ENCODE data around the gene FEN1.

FEN1 gene

DNA sequence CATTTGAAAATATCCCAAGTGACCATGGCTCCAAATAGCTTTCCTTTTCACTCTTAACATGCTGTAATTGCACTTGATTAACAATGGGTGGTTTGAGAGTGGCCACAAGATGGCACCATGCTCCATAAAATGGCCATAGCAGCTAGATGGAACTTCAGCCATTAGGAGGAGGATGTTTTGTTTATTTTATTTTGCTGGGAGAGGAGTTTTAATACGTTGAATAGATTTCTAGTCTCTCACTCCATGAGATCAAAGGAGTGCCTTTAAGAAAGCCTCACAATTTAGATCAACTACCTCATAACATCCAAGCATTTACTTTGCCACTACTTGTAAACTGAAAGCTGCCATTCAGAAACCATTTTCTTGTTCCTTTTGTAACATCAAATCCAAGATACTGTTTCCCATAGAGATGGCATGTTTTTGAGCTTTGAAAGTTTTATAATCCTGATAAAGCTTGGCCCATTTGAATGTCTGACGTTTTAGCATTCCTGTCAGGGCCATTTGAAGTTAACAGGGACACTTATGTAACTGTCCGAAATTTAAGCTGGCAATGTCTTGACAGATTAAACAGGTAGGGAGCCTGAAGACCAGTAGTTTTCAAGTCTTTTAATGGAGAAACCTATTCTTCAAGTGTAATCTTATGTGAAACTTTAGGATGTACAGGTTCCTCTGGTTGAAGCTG lies 4.7 kb downstream of the FEN1 start:
- peak; percentile 76 for DNase-seq

DNA sequence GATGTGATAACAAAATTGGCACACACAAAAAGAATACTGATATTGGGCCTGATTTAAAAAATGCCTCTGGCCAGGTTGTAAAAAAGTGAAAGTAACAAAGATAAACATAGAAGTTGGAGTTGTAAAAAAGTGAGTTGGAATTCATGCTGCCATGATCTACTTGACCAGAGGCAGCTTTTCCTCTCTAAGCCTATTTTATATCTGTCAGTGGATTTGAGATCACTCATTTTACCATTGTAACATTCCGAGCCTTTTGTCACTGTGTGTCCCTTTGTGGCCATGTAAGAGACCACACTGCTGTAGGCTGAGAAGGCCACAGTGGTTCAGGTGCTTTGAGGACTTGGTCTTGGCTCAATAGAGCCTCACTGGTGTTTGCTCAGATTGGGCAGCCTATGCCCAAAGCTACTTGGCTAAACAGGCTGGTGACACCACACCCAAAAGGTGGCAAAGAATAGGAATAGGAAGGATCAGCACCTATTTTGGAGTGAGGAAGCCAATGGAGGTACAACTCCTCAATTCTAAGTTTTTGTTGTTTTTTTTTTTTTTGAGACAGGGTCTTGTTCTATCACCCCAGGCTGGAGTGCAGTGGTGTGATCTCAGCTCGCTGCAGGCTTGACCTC lies 7.1 kb downstream of the FEN1 start:
- DNase-seq, result no peak

DNA sequence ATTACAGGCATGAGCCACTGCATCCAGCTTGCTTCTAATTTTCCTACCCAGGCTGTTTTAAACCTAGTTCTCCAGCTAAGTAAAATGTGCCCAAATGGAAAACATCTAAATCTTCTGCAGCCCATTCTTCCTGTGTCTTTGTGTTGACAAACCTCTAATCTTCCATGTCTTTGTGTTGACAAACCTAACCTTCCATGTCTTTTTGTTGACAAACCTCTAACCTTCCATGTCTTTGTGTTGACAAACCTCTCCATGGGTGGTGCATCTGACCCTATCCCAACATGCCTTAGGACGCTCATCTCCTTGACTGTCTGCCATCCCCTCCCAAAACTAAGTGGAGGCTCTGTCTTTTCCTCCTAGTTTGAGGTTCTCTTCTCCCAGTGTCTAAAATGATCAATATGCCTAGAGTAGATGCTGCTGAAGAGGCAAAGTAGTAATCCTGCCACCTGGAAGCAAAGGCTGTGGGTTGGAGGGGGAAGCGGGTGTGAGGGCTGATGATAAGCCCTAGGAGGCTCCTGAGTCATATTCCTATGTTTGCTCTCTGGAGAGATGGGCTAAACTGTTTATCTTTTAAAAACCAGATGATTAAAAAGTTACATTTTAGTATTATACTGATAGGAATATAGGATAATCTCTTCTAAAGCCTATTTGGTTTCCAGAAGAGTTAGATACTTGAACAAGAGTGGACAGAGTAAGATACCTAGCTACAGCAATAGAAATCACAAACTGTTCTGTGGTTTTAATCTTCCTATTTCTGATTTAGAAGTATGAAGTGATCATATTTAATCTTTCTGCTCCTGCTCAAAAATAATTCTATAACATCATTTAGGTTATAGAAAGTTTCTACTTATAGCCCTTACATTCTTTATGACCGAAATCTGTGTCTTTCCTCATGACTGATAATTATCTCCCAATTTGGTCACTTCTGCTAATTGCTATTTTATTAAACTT lies 7.9 kb downstream of the FEN1 start:
- no peak for DNase-seq

DNA sequence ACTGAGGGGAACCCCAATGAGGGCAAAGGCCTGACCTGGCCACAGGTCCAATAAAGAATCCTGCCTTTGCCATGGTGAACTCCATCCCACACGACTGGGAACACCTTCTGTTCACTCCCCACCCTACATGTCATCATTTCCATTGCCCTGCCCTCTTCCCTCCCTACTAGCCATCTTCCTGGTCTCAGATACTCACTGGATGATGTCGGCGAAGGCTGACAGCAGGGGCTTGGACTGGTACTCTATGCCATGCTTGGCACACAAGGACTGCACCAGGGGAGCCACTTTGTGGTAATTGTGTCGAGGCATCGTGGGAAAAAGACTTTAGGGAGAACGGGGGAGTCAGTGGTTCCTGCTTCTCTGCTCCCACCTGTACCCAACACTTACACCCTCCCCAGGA lies 9.9 kb downstream of the FEN1 start:
- no peak for DNase-seq

DNA sequence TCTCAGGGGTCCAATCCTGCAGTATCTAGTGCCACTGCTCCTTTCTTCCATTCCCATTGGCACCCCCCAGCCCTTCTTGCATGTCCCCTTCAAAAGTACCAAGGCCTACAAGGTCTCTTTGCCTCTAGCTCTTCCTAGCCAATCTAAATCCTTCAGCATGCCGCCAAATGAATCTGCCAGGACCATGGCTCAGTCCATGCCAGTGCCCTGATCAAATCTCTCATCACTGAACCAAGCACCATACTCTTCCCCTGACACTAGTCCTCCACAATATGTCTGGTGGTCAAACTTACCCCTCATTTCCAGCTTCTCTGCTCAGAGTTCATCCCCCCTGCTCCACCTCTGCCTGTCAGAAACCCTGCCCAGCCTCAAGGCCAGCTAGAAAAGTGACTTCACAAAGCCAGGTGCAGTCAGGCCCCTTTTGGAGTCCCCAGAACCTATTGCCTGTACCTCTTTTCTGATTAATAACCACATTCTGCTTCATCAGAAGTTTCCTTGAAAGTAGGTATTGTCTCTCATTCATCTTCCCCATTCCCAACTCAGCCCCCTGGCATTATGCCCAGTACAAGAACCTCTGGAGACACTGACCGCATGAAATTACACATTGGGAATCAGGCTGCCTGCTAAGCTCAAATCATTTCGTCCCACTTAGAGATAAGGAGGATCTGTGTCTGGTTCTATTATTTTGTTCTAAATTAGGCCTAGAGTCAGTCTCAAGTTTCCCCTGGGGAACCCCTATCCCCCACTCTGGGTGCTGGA lies 11.4 kb downstream of the FEN1 start:
- no peak for DNase-seq

DNA sequence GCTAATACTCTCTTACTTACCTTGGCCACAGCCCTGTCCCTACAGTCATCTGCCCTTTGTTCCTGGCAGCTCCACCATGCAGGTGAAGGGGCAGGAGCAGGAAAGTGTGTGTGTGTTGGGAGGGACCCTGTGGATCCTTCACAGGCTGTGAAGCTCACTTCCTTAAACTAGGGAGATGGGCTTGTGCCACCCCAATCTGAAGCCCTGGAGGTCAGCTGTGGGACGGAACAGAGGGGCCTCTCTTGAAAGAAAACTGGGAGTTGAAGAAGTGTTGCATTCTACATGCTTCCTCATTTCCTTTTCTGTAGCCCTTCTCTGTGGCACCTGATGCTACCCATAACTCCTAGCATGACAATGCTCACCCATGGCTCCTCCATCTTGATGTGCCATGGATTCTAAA lies 12.4 kb downstream of the FEN1 start:
- no peak for DNase-seq

DNA sequence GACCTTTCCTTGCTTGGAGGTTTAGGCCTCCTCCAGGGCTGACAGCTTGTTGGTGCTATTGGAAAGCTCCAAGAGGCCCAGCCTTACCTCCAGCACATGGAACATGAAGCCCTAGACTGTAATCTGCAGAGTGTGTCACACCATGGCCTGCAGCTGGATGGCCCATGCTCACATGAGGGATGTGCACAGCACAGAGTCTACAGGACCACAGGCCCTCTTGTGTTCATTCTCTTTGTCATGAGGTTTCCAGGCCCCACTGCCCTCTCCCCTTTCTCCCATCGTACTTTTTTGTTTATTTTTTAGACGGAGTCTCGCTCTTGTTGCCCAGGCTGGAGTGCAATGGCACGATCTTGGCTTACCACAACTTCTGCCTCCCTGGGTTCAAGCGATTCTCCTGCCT lies 14.1 kb downstream of the FEN1 start:
- DNase-seq, result no peak

DNA sequence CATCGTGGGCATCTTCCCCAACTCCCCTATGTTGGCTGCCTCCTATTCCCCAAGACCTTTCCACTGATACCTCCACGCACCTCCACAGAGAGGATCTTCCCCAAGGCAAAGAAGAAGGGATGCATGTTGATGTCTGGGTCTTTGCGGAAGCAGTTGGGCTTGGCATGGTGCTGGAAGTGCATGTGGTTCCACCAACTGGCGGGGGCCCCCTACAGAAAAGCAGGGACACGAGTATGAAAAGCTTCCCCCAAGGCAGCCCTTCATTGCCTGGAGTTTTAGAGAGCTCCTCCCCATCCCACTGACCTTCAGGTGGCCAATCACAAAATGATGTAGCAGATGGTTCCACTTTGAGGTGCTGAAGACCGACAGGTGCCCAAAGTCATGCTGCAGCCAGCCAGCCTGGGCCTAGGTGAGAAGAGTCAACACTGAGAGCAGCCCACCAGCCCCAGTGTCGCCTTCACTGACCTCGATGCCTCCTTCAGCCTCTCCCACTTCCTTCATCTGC lies 18.0 kb downstream of the FEN1 start:
- no peak for DNase-seq

DNA sequence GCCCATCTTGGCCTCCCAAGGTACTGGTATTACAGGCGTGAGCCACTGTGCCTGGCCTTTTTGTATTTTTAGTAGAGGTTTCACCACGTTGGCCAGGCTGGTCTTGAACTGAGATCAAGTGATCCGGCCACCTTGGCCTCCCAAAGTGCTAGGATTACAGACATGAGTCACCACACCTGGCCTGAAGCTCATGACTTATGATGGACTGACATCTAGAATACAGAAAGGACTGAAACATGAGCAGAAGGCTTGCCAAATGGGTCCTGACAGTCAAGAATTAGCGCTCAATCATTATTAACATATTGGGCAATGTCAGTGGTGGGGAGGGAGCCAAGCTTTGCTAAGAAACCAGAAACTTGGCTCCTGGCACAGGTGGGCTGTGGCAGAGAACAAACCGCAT lies 19.1 kb downstream of the FEN1 start:
- DNase-seq, result no peak

DNA sequence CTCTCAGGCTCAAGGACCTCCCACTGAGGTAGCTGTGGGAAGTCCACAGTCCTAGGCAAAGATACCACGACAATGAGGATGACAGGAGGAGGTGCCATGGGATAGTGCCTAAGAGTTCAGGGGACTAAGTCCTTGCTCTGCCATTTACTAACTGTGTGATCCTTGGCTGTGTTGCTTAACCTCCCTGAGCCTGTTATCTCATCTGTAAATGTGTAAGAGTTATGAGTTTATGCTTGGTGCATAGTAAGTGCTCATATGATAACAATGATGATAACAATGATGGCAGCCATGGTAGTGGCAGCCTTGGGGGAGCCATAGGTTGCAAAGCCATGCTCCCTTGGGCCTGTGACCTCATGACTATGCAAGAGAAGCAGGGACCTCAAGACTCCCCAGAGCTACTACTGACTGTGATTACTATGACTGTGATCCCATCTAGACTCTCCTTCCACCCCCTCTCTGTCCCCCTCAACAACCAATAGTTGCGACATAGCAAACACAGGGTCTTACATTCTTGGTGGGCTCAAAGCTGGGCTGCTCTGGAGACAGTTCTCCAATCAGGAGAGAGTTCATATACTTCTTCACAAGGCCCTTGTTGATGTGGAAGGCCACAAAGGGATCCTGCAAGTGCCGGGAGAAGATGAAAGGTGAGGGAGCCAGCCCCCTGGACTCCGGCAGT lies 20.2 kb downstream of the FEN1 start:
- no peak for DNase-seq

DNA sequence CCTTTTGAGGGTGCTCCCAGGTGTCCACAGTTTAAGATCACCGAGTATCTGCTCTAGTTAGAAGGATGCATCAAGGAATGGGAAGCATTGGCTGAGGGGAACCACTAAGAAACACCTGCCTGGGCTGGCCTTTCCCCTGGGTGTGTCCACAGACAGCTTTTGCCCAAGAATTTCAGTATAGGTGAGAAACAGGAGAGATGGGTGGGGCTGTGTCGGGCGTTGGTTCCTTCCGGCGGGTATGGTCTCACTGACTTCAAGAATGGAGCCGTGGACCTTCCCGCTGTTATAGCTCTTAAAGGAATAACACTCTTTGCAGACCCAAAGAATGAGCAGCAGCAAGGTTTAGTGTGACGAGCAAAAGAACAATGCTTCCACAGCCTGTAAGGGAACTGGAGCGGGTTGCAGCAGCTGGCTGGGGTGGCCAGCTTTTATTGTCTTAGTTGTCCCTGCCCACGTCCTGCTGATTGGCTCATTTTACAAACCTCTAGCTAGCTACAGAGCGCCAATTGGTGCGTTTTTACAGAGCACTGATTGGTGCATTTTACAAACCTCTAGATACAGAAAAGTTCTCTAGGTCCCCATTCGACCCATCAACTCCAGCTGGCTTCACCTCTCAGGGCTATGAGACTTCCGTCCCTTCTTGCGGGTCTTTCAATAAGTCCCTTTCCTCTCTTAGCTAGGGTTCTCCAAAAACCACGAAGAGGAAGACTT lies 21.7 kb downstream of the FEN1 start:
- no peak for DNase-seq

DNA sequence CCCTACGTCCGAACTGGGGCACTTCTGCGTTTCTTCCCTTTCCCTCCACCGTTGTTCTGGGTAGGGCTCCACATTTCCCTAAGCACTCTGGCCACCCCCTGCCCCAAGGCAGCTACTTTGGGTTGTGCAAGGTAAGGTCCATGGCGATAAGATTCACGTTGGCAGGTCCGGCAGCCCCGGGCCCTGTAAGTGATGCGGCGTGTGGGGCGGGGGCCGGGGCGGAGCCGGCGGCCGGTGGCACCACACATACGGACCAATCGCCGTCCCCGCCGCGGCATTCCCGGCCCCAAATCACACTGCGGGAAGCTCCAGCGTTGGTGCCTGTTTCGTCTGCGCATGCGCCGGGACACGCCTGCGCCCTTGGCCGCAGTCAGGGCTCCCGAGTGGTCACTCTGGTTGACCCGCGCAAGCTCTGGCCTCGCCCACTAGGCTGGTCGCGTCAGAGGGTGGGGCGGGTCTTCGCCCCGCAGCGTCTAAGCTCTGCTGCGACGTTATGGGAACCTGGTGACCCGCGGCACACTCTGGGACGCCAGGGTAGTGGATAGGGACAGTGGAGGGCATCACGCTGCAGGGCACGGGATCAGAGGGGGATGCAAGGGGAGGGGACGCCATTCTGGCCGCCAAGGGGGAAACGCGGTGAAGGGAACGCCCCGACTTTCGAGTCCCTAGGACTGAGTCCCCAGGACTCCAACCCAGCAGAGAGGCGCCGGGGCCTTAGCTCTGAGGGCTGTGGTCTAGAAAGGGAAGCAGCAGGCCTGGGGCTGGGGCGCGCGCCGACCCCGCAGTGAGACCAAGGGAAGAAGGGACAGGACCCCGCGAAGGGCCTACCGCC lies 22.5 kb downstream of the FEN1 start:
- DNase-seq, result no peak

DNA sequence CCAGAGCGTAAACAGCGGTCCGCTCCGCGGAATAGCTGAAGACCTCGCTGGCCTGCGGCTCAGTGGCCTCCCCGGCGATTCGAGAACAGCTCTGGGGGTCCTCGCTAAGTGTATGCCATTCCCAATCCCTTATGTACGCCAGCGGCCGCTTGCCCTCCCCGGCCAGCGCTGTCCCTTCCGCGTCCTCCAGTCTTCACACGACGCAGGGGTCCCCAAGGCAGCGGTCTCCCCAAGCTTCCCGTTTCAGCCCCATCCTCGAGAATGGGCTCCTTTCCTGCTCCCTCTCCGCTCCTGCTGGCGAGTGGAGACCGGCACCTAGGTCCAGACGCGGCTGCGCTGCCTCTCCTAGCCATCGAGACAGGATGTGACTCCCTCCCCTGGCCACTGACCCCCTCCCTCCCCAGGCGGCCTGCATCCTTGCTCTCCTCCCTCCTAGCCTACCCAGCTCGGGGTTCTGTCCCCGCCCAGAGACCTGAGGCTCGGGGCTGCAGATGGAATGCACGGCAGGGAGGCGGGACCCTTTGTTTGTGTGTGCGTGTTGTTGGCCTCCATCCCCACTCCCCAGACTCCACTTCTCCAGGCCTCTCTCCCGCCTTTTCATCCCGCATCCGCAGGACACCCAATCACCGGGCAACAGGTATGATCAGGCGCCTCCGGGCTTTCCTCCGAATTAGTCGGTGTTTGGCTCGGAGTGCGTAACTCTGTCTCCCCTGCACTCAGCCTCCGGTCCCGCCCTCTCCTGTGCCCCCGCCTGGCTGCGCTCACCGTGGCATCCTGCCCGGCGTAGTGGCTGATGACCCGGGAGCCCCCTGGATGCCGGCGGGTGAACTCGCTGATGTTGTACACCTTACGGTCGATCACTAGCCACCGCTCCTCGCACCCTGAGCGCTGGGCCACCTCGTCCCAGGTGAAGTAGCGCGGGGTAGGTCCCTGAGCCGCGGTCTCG lies 23.4 kb downstream of the FEN1 start:
- DNase-seq, result peak; percentile 59

DNA sequence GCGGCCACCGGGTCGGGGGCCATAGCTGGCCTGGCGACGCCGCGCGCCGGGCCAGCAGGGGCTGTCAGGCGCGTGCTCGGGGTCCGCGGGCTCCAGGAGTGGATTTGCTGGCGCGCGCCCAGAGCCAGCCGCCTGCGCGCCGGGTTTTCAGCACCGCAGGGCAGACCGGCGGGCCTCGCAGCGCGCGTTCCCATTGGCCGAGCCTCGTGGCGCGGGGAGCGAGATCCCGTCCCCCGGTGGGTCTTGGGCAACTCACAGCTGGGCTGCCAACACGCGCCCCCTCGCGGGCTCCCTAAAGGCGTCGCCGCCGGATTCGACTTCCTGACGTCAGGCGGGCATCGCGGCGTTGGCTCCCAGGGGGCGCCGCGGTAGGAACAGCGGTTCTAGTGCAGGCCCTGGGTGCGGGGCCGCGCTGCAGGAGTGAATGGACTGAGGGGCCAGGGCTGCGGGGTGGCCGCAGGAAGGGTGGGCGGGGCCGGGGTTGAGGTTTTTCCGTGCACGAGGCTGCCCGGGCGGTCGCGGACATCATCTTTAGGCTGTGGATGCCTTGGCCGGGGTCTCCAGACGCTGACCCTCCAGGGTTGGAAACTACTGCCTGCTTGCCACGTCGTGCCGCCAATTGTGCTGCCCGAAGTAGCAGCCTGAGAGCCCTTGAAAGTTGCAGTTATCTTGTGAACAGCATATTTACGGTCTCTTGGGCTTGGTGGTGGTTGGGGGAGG lies 24.2 kb downstream of the FEN1 start, which contains the start of gene FADS1:
TSS of gene FADS1 (minus strand) at position 268 of the 720 bp plus-strand sequence. CDS start at position 194, 74 bp downstream.
- DNase-seq, result peak; percentile 61

DNA sequence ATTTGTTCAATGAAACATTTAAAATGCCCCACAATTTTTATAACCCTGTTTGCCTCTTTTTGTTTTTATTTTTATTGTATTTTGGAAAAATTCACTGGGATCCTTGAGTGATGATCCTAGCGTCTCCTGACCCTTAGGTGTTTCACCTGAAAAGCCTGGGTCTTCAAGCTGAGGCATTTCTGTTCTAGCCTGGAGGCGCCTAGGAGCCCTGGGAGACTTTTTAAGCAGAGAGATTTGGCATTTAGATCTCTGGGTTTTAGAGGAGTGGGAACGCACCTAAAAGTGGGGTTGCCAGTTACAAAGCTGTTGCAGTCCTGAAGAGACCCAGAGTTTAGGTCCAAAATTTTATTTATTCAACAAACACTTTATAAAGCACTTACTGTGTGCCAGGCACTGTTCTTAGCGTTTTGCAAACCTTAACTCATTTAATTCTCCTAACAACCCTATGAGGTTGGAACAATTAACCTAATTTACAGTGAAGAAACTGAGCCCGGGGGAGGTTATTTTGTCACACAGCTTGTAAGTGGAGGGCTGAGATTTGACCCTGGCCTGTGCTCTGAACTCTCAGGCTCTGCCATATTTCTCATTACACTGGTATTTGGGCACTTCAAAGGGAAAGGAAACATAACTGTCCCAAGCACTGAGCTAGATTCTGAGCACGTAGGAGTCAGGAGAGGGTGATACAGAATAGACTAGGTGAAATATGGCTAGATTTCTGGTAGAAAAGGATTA lies 24.9 kb downstream of the FEN1 start:
- no peak for DNase-seq

DNA sequence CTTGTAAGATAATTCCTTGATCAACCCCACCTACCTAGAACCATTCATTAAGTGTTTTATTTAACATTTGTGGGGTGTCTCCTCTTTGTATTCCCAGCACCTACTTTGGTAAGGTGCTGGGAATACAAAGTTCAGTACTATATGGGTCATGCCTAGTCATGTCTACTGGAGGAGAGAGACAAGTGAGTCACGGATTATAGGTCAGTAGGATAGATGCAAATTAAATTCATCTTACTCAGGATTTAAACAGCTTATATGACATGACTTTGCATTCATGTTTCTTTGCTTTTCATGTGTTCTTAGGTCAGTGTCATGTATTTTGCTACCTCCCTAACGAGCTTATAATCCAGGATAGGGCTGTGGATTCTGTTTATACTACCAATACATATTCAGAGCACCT lies 27.5 kb downstream of the FEN1 start:
- DNase-seq, result no peak

DNA sequence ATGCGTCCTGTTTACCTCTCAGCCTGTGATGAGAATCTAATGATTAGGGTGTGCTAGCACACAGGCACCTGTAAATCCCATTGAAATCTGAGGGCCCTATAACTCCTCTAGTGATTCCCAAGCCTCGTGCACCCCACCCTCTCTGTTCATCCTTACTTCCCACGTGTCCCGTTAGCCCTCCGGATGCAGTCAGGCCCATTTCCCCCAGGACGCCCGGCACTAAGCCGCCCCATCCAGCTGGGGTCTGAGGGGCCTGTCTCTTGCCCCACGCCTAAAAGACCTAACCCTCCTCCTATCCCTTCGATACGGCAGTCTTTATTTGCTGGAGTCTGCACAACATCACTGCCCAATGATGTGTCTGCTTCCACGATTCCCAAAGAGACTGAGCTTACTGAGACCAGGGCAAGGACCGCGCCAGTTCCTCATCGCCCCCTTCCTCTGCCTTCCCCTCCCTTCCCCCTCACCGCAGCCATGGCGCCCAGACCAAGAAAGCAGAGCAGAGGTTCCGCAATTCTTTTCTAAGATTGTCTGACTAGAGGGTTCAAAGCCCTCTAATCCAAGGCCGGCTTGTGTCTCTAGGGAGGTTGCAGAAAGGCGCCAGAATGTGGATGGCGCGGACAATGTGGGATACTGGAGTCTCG lies 34.3 kb downstream of the FEN1 start:
- no peak for DNase-seq

Data from activated gamma-delta T cell treated with Interleukin-2 at 50 U/mL for 16 hours (primary cell).